ENCODE results near the gene VSTM1.
"Not testable (repeated sequence)": the region's sequence is repeated elsewhere in the genome, so short reads cannot be mapped to it uniquely, and the experiment has no call there.

Gene VSTM1

DNA sequence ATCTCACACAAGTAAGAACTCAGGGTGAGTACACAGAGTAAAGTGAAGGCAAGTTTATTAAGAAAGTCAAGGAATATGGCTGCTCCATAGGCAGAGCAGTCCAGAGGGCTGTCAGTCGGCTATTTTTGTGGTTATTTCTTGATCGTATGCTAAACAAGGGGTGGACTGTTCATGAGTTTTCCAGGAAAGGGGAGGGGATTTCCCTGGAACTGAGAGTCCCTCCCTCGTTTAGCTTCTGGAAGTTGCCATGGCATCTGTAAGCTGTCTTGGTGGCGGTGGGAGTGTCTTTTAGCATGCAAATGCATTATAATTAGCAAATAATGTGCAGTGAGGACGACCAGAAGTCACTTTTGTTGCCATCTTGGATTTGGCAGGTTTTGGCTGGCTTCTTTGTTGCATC, 5.8 kb upstream of the VSTM1 start:
- DNase-seq: no peak

DNA sequence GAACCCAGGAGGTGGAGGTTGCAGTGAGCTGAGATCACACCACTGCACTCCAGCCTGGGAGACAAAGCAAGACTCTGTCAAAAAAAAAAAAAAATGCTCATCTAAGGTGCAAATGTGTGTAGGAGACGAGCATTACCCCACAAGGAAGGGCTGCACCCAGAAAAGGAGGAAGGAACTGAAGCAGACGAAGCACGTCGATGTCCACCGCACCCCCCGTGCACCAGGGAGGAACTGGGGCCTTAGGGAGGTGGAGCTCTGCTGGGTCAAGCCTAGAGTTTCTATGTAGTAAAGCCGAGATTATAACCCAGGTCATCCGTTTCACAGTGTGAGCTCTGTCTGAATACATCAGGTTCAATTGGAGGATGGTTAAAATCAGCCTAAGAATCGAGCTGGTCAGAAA, 1.1 kb downstream of the VSTM1 start:
- peak; percentile 63 for DNase-seq

GRCh38 chr19:54047616-54048015, 16.1 kb downstream of the VSTM1 start:
- DNase-seq: peak; percentile 2

DNA sequence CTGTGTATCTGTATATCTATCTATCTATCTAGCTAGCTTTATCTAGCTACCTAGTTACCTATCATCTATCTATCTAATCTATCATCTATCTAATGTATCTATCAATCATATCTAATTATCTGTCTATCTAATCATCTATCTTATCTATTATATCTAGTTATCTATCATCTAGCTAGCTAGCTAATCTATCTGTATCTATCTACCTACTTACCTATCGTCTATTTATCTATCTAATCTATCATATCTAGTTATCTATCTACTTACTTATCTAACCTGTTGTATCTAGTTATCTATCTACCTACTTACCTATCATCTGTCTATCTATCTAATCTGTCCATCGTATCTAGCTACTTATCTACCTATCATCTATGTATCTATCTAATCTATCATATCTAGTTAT, 17.9 kb downstream of the VSTM1 start:
- DNase-seq: no peak

DNA sequence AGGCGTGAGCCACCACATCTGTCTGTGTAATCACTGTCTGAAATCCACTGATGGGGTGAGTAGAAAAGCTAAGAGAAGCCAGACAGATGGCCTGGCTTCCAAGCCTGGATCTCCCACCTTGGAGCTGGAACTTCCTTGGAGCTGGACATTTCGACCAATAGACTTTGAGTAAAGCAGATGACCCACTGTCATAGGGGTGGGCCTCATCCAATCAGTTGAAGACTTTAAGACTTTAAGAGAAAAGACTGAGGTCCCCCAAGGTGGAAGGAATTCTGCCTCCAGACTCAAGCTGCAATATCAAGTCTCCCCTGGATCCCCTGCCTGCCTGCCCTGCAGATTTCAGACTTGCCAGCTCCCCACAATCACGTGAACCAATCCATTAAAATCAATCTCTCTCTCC, 20.7 kb downstream of the VSTM1 start:
- DNase-seq: no peak

DNA sequence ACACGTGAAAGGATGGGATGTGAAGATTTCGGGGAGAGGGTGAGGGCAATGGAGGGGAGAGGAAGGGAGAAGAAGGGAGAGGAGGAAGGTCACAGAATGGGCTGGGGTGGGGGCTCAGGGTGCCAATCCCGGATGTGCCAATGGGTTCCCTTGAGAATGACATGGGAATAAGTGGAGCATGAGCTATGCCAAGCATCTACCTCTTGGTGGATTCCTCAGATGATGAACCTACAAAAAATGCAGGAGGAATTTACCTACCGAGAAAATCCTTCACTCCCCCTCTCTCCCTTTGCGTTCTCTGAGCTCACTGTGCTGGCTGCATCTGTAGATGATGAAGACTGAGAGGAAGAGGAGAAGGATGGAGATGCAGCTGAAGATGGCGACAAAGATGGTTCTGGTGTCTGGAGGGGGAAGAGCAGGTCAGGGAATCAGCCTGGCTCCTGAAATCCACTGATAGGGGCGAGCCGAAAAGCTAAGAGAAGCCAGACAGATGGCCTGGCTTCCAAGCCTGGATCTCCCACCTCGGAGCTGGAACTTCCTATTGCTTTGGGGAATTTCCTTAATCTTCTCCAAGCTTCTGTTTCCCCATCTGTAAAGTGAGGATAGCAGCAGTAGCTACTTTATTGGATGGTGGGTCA, 21.6 kb downstream of the VSTM1 start:
- DNase-seq: no peak

DNA sequence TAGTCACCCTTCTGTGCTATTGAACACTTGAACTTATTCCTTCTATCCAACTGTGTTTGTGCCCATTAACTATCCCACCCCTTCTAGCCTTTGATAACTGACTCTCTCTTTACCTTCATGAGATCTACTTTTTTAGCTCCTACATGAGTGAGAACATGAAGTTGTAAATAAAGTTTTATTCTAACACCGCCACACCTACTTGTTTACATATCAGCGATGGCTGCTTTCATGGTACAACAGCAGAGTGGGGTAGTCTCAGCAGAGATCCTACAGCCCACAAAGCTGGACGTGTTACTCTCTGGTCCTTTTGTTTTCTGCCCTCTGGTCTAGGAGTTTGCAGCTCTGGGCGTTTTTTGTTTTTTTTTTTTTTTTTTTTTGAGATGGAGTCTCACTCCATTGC, 23.7 kb downstream of the VSTM1 start:
- no peak for DNase-seq

- DNase-seq: not testable (repeated sequence)
Measured at GRCh38 chr19:54036542-54036941, 27.2 kb downstream of the VSTM1 start.

GRCh38 chr19:54035215-54036178, 28.2 kb downstream of the VSTM1 start:
- no peak for DNase-seq

- DNase-seq: peak; percentile 13
Measured at GRCh38 chr19:54030895-54031586, 32.7 kb downstream of the VSTM1 start.

GRCh38 chr19:54029930-54030490, 33.7 kb downstream of the VSTM1 start:
- DNase-seq: peak; percentile 33

DNA sequence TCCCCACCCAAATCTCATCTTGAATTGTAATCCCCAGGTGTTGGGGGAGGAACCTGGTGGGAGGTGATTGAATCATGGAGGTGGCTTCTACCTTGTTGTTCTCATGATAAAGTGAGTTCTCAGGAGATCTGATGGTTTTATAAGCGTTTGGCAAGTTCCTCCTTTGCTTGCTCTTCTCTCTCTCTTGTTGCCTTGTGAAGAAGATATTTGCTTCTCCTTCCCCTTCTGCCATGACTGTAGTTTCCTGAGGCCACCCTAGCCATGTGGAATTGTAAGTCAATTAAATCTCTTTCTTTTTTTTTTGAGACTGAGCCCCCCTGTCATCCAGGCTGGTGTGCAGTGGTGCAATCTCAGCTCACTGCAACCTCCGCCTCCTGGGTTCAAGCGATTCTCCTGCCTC, 34.4 kb downstream of the VSTM1 start:
- no peak for DNase-seq

DNA sequence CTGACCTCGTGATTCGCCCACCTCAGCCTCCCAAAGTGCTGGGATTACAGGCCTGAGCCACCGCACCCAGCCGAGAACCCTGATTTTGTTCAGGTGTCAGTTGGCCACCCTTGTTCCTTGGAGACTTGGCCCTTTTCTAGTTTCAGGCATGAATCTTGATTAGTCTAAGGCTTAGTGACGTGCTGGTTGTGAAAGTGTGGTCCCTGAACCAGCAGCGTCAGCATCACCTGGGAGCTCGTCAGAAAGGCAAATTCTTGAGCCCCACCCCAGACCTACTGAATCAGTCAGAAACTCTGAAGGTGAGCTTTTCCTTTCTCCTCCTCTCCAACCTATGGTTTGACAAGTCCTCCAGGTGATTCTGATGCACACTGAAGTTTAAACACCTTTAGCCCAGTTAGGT, 37.0 kb downstream of the VSTM1 start:
- no peak for DNase-seq

DNA sequence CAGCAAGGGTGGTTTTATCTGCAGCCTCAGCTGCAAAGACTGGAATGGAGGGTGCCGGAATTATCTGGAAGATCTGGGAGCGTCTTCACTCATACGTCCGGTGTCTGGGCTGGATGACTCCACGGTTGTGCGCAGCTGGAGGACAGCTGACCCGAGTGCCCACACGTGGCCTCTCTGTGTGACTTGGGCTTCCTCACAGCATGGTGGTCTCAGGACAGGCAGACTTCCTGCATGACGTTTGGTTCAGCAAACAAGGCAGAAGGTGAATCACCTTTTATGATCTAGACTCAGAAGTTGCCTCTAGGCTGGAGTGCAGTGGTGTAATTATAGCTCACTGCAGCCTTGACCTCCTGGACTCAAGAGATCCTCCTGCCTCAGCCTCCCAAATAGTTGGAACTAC, 39.0 kb downstream of the VSTM1 start:
- no peak for DNase-seq

DNA sequence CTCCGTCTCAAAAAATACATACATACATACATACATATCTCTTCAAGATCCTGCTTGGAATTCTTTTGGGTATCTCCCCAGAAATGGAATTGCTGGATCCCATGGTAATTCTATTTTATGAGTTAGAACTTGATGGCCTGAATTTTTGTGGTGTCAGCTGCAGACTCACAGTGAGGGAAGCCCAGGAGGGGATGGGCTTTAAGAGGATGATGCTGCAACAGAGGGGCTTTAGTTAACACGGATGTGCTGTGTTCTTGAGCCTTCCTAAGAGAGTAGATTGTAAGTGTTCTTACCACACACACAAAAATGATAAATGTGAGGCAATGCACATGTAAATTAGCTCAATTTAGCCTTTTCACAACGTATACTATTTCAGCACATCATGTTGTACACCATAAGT, 40.5 kb downstream of the VSTM1 start:
- peak; percentile 34 for DNase-seq

DNA sequence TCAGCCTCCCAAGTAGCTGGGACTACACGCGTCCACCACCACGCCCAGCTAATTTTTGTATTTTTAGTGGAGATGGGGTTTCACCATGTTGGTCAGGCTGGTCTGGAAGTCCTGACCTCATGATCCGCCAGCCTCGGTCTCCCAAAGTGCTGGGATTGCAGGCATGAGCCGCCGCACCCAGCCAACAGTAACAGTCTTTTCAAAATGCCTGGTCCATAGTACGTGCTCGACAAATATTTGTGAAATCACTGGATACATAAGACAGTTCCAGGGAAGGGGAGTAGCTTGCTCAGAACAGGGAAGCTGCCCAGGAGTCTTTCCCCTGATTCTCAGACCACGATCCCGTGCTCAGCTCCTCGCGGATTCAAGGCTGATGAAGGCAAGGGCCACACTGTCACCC, 41.8 kb downstream of the VSTM1 start:
- DNase-seq: no peak

- DNase-seq: no peak
Measured at GRCh38 chr19:54021363-54021762, 42.3 kb downstream of the VSTM1 start.

GRCh38 chr19:54017261-54017660, 46.4 kb downstream of the VSTM1 start:
- no peak for DNase-seq

DNA sequence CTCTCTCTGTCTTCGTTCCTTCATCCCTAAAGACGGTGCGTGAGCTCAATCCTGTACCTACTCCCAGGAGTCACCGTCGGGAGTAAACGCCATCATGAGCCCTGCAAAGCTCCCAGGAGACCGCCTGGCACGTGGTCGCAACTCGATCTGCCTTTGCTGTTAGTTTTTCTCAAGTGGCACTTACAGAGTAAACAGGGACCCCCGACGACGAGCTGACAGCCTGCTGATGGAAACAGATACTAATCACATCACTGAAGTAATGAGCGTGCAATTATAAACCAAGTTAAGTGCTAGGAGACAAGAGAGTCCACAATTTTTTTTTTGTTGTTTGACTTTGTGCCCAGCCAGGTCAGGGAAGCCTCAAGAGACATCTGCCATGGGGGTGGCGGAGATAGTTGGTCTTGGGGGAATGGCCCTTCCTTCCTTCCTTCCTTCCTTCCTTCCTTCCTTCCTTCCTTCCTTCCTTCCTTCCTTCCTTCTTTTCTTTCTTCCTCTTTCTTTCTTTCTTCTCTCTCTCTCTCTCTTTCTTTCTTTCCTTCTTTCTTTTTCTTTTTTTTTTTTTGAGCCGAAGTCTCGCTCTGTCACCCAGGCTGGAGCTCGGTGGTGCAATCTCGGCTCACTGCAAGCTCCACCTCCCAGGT, 48.7 kb downstream of the VSTM1 start:
- DNase-seq: no peak

GRCh38 chr19:54013866-54014265, 49.8 kb downstream of the VSTM1 start:
- no peak for DNase-seq

DNA sequence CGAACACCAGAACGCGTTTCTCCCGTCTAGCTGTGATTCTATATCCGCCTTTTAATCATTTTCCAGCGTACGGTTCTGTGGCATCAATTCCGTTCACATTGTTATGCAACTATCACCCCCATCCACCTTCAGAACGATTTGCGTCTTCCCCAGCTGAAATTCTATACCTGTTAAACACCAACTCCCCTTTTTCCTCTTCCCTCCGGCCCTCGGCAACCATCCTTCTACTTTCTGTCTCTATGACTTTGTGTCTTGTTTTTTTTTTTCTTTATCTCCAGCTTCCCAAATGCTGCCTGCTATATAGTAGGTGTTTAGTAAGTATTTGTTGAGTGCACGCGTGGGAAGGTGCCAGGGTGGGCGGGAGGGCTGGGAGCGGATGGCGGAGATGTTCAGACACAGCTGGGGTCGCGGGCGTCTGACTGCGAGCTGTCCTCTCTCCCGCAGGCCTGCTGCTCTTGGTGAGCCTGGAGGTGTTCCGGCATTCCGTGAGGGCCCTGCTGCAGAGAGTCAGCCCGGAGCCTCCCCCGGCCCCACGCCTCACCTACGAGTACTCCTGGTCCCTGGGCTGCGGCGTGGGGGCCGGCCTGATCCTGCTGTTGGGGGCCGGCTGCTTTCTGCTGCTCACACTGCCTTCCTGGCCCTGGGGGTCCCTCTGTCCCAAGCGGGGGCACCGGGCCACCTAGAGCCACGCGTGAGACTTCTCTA, 52.0 kb downstream of the VSTM1 start:
- DNase-seq: no peak

DNA sequence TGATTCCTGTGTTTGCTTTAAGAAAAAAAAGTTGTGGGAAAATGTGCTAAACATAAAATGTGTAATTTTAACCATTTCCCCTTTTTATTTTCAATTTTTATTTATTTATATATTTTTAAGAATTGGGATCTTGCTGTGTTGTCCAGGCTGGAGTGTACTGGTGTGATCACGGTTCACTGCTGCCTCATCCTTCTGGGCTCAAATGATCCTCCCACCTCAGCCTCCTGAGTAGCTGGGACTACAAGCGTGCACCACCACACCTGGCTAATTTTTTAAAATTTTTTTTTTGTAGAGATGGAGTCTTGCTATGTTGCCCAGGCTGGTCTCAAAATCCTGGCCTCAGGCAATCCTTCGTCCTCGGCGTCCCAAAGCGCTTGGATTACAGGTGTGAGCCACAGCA, 53.2 kb downstream of the VSTM1 start:
- DNase-seq: no peak

Data from GF-D8 (cell line).